Fibroblast of gingiva (primary cell): ENCODE data around the gene PHACTR1.

ENCODE experiments used
- DNase-seq: peaks from one replicate; pipeline ENCODE4 v3.0.0-alpha.2; 2011; ENCODE audit warnings: low read depth

PHACTR1 gene

GRCh38 chr6:12849809-12850198 lies 133.2 kb downstream of the PHACTR1 start:
- DNase-seq, result no peak

DNA sequence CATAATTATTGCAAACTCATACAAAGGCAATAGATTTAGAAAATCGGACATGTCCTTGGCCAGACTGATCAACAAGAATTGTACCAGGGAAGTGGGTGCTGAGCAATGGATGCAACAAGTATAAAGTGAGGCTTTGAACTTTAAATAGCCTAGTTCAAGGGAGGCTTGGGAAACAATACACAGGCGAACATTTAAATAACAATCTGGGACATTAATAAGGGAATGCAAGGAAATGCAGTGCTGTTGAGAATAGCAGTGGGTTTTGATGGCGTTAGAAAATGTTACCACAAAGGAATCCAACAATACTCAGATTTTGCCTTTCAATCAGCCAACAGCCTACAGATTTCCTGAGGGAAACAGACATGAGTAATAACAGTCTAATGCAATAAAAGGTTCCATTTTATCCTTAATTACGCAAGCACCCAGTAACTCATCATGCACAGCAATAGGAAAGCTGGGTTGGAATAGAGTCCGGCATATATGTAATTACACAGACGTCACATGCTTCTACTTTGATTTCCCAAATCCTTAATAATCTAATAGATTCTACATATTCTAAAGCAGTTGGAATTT lies 134.6 kb downstream of the PHACTR1 start:
- no peak for DNase-seq

DNA sequence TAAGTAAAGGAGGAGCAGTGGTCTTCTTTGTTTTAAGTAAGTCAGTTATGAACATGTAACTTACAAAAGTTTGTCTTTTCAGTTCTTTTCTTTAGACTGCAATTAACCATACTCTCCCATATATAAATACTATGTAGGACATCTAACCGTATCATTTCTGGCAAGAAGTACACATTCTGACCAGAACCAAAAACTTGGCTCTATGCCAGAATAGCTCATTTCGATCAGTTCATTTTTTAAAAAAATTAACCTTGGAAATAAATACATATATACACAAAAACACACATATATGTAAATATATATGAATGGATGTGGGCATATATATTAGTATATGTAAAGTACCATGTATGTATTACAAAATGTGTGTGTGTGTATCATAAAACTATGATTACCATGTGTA lies 145.0 kb downstream of the PHACTR1 start:
- no peak for DNase-seq

DNA sequence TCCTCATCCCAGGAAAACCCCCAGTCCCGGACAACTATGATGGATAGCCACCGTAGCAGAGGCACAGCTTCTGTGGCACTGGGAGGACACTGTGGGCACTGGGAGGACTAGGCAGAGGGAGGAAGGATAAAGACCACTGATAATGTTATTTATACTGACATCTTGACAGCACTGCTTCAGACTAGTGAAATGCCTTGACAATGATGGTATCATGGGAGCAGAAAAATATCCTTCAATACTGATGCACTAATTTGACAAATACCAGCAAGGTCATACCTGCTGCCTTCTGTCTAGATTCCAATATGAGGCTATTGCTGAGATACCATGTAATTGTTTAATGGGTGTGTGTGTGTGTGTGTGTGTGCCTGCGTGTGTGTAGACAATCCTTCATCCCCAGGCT lies 148.6 kb downstream of the PHACTR1 start:
- DNase-seq, result no peak

DNA sequence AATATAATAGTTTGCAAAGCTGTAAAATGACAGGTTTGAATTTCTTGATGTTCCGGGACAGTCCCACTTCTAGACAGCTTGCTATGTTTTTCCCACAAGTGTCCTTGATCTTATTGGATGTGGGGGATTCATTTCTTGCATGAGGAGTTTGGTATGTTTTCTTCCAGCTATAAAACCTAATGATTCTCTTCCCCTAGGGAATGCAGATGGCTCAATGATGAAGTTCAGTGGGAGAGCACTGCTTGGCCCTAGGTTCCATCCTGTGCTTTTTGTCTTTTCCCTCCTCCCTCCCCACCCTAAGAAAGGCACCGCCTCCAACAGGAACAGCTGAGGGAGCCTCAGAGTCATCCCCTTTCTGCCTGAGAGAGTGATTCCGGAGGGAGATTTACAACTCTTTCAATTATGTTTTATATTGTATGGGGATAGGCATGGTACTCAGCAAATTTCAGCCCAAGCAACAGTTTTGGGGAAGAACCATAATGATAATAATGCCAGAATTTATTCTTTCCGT lies 149.2 kb downstream of the PHACTR1 start:
- DNase-seq, result no peak

DNA sequence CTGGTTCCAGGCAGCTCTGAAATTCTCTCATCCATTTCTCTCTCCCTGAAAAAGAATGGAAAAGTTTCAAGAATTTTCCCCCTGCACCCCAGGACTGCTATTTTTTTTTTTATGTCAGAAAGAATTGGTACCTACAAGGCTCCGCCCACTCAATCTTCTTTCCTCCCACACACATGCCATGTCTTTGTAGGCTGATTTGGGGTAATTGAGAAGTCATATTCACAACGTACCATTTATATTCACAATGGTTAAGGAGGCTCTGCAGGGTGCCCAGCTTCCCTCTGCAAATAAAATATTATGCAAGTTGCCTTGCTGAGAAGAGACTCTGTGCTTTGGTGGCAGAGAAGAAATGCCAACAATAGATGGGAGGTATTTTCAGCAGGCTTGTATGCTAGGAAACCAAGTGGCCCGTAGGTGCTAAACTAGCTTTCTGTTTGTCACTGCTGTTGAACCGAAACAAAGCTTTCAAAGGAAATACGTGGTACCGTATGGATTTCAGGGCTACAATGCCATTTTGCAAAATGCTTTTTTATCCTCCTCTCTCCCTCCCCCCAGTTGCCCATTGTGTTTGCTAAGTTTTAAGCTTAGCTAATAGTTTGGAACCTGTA lies 150.0 kb downstream of the PHACTR1 start:
- no peak for DNase-seq

DNA sequence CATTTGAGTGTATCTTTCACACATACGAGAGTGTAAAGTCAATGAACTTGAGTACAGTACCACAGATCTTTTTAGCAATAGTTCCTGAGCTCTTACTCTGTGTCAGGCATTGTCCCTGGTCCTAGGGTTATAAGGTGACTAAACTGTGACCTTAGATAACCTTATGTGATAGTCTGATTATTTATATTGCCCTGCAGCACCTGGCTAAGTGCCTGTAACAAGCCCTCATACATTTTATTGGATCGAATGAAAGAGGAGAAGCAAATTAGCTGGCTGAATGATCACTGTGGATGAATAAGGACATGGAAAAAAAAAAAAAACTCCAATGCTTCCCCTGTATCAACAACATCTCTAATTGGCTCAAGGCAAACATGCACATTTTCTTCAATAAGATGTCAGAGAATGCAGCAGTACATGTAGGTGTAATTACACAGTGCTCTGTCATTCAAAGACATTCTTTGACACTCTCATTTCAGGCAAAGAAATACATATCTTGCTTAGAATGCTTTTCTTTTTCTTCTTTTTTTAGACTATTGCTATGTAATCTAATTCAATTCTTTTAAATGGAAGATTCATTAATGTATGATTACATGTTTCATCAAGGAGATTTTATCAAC lies 153.4 kb downstream of the PHACTR1 start:
- no peak for DNase-seq

- peak; percentile 36 for DNase-seq
Observed at GRCh38 chr6:12873691-12874090, 157.1 kb downstream of the PHACTR1 start.

DNA sequence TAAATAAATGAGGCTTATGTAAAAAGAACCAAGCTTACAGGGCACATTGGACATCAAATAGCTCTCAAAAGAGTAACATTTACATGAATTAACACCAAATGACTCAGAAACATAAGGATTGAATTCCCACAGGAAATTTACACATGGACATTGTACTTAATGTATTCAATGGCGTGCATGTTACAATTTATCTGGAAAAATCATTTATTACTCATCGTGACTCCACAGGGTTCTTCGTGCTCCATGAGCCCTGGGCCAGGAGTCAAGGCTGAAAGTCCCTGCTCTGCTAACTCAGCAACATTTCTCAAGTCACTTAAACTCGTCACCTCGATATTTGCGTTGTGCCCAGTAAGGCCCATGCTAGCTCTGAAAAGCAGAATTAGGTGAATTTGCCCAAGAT lies 158.5 kb downstream of the PHACTR1 start:
- DNase-seq, result peak; percentile 69

DNA sequence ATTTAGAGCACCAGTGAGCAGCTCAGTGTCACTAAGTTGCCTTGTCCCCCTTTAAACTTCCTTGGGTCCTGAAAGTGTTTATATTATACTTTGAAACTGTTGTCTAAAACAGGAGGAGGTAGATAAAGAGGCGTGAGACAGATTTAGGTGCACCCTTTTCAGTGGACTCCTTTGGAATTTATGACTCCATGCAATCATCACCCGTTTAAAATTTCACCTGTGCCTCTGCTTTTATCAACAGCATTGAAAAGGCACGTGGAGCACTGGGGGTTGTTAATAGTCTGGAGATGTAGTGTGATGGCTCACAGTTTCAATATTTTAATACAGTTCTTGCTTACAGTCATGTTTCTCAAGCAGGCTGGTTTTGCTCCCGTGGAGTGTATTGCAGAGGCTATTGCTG lies 162.2 kb downstream of the PHACTR1 start:
- no peak for DNase-seq

- DNase-seq, result no peak
Observed at GRCh38 chr6:12882761-12883290, 166.3 kb downstream of the PHACTR1 start.

DNA sequence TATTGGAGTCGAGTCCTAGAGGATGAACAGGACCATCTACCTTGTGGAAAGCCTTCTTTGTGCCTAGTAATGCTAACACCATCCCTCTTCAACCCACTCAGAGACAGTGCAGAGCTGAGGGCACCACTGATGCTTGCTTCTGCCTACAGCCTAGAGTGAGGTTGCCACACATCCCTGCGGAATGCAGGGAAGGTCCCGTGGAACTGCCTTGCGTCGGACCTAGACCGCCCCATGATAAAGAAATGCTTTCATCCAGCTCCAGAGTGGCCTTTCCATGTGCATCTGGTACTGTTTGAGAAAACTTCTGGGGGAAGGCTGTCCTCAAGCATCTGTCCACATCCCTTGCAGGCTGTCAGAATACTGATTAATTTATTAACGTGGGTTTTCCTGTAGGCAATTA lies 168.4 kb downstream of the PHACTR1 start:
- no peak for DNase-seq

DNA sequence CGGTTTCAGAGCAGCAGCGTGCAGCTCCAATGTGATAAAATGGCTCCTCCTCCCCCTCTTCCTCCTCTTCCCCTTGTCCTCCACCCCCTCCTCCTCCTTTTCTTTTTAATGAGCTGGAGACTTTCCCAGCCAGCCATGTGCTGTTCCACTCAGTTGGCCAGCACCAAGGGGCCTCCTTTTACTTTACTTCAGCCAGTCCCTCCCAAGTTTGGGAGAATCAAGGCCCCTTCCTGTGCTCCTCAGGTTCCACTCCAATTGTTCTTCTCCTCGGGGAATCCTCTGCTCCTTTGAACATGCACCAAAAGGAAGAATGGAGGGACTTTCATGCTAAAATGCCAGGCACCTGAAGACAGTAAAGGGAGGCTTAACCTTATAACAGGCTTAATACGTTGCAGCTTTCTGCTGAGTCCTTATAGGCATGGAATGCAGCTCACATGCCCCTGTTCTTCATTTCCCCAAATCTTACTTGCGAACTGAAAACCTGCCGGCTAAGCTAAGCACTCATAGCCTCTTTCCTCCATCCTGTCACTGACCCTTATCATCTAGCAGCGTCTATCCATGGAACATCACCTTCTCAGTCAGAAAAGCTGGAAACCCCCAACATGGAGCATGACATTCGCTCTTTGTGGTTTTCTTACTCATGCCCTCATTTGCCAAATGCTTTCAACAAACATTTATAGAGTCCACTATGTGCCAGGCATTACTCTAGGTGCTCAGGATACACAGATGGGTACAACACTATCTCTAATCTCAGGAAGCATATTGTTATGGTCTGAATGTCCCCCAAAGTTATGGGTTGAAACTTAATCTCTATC lies 170.6 kb downstream of the PHACTR1 start:
- DNase-seq, result no peak

DNA sequence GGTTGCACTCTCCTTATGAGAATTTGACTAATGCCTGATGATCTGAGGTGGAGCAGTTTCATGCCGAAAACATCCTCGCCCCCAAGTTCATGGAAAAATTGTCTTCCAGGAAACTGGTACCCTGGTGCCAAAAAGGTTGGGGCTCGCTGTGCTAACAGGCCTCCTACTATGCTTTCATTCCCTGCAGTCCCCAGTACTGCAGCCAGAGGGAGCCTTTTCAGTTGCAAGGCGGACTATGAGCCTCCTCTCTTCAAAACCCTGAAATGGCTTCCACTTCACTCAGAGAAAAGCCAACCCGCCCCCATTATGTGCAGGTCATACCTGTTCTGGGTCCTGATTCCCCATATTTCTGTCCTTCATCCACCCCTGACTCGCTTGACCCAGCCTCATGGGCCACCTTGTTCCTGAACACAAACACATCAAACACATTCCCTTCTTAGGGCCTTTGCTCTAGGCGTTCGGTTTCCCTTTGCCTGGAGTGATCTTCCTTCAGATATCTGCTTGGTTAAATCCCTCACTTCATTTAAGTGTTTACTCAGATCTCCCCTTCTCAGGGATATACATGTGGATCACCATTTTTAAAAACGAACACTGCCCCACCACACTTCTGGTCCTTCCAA lies 173.7 kb downstream of the PHACTR1 start:
- DNase-seq, result no peak

DNA sequence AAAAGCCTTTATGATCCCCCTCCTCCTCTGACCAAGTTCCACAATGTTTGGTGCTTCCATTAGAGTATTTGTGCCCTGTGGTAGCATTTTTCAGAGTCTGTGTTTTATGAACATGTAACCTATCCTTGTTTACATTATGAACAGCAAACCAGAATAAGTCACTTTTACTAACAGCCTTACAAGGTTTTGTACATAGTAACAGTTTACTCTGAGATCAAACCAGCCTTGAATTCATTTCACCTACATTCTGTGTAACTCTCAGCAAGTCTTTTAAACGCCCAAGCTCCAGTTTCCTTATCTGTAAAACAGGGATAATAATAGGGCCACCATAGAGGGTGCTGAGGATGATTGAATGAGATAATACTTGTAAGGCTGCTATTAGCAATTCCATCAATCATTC lies 175.0 kb downstream of the PHACTR1 start:
- no peak for DNase-seq

DNA sequence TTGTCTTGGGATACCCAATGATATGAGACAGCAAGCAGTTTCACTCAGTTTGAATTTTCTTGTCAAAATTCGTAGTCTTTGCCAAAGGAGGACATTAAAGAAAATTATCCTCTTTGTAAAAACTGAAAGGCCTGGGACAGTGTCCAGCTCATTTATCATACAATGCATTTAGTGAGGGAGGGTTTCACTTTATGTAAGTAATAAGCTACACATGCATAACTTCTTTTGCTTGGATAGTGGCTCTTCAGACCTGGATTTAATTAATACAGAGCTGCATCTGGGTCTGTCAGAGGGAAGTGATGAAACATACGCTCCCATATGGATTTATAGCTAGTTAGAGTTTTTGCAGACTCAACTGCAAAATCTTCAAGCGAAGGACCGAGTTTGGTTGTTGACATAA lies 175.6 kb downstream of the PHACTR1 start:
- DNase-seq, result no peak

DNA sequence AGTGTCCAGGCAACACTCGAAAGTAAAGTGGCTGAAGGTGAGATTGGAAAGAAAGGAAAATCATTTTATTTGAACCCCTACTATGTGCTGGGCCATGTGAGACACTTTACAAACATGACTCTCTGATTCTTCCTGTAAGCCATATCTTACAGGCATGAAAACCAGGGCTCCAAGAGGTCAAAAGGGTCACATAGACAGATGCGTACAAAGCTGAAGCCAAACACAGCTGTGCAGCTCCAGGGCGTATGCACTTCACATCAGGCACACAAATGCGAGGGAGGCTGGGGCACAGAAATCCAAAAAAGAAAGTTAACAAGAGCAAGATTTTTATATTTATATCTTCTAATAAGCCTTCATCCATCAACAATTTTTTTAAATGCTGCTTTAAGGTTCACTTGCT lies 176.5 kb downstream of the PHACTR1 start:
- DNase-seq, result no peak

GRCh38 chr6:12895721-12896120 lies 179.2 kb downstream of the PHACTR1 start:
- no peak for DNase-seq

DNA sequence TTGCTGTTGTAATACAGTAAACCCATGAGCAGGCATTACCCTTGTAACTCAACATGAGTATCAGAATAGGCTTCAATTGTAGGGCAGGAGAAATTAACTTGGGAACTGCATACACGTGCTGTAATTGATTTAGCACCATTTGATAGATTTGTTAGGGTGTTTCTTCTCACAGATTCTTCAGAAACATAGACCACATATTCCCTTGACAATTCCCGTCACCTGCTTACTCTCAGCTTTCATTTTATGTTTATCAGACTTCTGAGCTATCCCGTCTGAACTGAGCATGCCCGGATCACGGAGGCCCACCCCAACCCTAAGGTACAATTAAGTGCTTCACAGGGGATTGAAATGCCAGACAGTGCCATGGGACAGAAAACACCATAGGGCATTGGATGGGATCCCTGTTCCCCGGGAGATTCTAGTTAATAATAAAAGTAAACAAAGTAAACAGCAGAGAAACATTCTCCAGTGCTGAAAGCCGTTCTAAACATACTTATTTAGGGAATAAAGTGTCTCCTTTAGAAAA lies 179.7 kb downstream of the PHACTR1 start:
- DNase-seq, result no peak

- DNase-seq, result no peak
Observed at GRCh38 chr6:12898603-12899002, 182.0 kb downstream of the PHACTR1 start.

DNA sequence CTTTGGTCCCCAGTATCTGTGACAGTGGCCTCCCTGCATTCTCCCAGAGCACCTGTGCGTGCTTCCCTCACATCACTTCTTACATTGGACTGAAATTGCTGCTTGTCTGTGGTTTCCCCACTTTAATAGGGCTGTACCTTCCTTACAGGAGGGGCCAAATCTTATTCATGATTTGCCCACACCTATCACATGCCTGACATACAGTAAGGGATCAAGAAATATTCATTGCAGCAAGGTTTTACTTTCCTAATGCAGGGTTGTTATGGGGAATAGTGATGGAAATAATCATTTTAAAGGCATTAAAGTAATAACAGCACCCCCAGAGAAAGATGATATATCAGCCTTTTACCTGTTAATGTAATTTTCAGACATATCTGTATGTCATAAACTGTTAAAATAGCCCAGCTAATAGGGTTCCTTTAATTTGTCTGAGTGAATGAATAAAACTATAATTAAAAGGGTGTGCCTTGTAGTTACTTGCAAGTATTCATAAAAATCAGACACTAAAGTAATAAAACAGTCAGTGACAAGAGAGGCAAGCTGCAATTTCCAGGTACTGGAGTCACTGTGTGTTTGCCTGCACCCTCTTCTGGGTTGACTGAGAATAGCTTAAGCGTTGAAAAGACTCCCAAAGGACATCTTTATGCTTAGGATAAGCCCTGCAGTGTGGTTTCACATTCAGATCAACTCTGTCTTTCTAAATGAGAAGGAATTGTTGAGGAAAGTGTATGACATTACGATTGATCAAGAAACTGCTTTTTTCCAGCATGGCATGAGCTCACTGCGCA lies 182.7 kb downstream of the PHACTR1 start:
- DNase-seq, result no peak
